GM13976 (cell line): Measurements from ENCODE around the gene GALNT2.

ENCODE experiments used
- DNase-seq: peaks from one replicate; pipeline ENCODE4 v3.0.0; 2012; ENCODE audit warnings: low spot score
- CTCF ChIP-seq: IDR thresholded peaks from 2 replicates; pipeline ENCODE4 v1.5.1; 2012; ENCODE audit warnings: borderline replicate concordance, mild to moderate bottlenecking; ENCODE audit not compliant: insufficient read depth; ENCODE audit errors: extremely low read depth, missing control alignments, control extremely low read depth
- in situ Hi-C: fragments of 300-500 bp; cut with MboI; formaldehyde crosslinking; loops from one replicate; pipeline ENCODE4 v1.12.0; 2022; ENCODE audit warnings: low sequenced_read_pairs, mixed read lengths, inconsistent platforms; ENCODE audit not compliant: unreplicated experiment

Gene GALNT2

GRCh38 chr1:230105245-230105753 lies 38.3 kb downstream of the GALNT2 start:
- in situ Hi-C loops, result loop anchor here (10.0 kb wide), 1 partner anchor 110 kb away; no protein-coding TSS in a partner anchor
- TF ChIP-seq CTCF, result no peak
- no peak for DNase-seq

- peak; percentile 55 for DNase-seq
- TF ChIP-seq CTCF, result no peak
- in situ Hi-C loops, result loop anchor here (10.0 kb wide), 1 partner anchor 109 kb away; no protein-coding TSS in a partner anchor
Observed at GRCh38 chr1:230105754-230106625, 39.0 kb downstream of the GALNT2 start.

GRCh38 chr1:230107941-230108340 lies 40.9 kb downstream of the GALNT2 start:
- DNase-seq, result no peak
- no peak for TF ChIP-seq CTCF
- in situ Hi-C loops, result loop anchor here (10.0 kb wide), 1 partner anchor 107 kb away; no protein-coding TSS in a partner anchor

- no peak for DNase-seq
- in situ Hi-C loops, result loop anchor here (10.0 kb wide), 1 partner anchor 106 kb away; no protein-coding TSS in a partner anchor
- TF ChIP-seq CTCF, result no peak
Observed at GRCh38 chr1:230108580-230108979, 41.5 kb downstream of the GALNT2 start.

- in situ Hi-C loops, result loop anchor here (10.0 kb wide), 1 partner anchor 106 kb away; no protein-coding TSS in a partner anchor
Observed at GRCh38 chr1:230109066-230109465, 42.0 kb downstream of the GALNT2 start.

More at GRCh38 chr1:230109066-230109465, 42.0 kb downstream of the GALNT2 start:
- no peak for TF ChIP-seq CTCF
- no peak for DNase-seq
